Raji (cell line): ENCODE results near the gene PANK1.

Experiments
- POLR2A ChIP-seq: IDR thresholded peaks from 2 replicates; pipeline ENCODE4 v1.6.1; 2011; ENCODE audit warnings: low read depth, low read length, control low read depth; ENCODE audit not compliant: insufficient read depth

Gene PANK1

DNA sequence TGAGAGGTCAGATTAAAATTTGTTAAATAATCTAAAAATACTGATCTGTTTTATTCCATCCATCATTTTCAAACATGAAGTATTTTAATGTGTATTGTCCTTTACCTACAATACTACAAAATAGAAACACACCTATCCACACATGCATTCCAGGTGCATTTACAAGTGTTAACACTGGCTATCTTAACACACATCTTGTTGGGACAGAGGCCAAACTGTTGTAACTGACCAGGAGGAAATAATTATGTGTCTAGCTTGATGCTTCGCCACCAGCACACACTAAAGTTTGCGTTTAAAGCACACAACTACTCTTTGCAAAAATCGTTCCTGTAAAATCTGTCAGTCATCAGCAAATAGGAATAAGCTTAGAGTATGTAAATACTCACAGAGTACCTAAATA lies 2.8 kb downstream of the PANK1 start:
- no peak for TF ChIP-seq POLR2A

DNA sequence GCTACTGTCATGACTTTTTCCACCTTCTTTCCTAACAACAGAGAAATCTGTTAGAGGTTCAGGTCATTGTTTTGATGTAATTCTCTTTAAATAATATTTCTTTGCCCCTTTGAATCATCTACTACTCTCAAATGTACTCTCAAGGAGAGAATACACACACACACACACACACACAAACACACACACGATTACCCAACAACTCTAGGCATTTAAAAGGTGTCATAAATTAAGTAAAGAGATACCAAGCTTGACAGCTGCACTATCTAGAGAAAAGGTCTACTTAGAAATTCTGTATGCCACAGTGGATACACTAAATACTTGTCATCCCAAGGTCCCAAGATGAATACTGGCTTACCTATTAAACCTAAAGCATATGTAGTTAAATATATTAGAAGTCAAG lies 4.8 kb downstream of the PANK1 start:
- no peak for TF ChIP-seq POLR2A

- no peak for TF ChIP-seq POLR2A
Observed at GRCh38 chr10:89639326-89639725, 5.7 kb downstream of the PANK1 start.

DNA sequence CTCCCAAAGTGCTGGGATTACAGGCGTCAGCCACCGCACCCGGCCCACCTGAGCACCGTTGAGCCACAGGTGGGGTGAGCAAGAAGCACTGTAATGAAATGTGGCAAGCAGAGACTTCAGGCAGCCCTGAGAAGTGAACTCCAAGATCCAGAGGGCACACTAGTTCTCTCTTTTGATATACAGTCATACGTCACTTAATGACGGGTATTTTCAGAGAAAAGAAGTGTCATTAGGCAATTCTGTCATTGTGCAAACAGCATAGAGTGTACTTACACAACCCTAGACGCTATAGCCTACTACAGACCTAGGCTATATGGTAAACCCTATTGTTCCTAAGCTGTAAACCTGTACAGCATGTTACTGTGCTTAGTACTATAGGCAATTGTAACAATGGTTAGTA lies 7.9 kb downstream of the PANK1 start:
- TF ChIP-seq POLR2A, result no peak

GRCh38 chr10:89634637-89635036 lies 10.4 kb downstream of the PANK1 start:
- TF ChIP-seq POLR2A, result no peak

- TF ChIP-seq POLR2A, result no peak
Observed at GRCh38 chr10:89633484-89633883, 11.6 kb downstream of the PANK1 start.

DNA sequence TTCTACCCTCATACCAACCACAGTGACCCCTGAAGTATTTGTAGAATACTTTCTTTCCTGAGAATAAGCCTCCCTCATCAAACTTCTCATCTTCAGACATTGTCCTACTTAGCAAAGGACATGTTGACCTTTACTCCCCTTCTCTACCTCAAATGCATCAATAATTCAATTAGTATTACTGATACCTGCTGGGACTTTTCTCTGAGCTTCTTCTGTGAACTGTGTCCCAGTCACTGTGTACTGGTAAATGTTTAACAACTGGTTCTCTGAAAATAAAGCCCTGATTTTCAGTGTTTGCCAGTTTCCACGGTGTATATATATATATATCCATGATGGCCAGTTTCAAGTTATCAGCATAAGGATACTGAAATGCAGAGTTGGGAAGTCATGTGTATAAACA lies 12.2 kb downstream of the PANK1 start:
- no peak for TF ChIP-seq POLR2A

DNA sequence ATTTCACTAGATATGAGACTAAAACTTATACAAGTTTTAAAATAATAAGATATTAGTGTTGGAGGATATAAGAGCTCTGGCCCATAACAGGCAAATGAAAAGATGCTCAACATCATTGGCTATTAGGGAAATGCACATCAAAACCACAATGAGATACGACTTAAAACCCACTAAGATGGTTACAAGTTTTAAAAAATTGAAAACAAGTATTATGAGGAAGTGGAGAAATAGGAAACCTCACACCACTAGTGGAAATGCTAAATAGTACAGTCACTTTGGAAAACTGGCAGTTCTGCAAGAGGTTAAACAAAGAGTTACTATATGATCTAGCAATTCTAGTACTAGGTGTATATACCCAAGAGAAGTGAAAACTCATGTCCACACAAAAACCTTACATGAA lies 17.2 kb downstream of the PANK1 start:
- TF ChIP-seq POLR2A, result no peak

GRCh38 chr10:89625041-89625765 lies 19.8 kb downstream of the PANK1 start:
- TF ChIP-seq POLR2A, result no peak

DNA sequence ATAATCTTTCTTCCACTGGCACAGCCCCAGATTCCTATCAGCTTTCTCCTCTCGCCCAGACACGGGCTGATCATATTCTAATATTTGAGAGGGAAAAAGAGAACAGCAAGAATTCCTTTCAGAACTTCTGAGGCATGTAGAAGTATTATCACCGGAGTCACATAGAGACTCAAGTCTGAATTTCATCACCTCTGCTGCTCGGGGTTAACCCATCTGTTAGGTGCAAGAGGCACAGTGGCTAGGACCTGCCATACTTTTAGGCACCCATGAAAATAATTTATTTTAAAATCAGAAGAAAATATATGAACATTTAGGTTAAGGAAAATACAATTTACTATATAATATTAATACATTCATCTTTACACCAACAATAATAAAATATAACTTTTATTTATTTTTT lies 21.0 kb downstream of the PANK1 start:
- TF ChIP-seq POLR2A, result no peak

DNA sequence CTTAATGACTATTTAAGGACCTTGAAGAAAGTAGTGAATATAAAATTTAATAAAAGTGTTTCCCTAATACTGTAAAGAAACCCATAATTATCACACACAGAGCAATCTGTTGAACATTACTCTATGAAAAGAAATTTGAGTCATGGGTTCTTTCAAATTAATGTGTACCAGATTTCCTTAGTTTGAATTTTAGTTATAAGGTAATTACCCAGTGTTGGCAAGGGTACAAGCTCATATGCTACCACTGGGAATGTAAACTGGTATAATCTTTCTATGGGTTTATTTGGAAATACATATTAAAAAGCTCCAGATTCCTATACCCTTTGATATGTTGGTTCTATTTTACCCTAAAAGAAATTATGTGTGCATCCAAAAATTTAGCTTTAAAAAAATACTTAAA lies 22.9 kb downstream of the PANK1 start:
- TF ChIP-seq POLR2A, result no peak

DNA sequence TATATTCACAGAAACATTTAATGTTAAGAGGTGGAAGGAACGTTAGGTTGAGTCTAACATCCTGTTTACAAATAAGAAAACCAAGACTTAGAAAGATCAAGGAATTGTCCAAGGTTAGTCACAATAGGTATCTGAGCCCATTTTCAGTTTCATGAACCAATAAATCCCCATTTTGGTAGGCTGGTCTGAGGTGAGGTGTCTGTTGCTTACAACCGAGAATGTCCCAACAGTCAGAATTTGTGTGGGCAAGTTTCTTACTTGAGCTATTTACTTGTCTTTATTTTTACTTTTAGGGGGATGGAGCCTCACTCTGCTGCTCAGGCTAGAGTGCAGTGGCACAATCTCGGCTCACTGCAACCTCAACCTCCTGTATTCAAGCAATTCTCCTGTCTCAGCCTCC lies 23.6 kb downstream of the PANK1 start:
- TF ChIP-seq POLR2A, result no peak

- TF ChIP-seq POLR2A, result no peak
Observed at GRCh38 chr10:89615824-89616223, 29.2 kb downstream of the PANK1 start.

- TF ChIP-seq POLR2A, result no peak
Observed at GRCh38 chr10:89615112-89615511, 29.9 kb downstream of the PANK1 start.

- no peak for TF ChIP-seq POLR2A
Observed at GRCh38 chr10:89613582-89613981, 31.5 kb downstream of the PANK1 start.

DNA sequence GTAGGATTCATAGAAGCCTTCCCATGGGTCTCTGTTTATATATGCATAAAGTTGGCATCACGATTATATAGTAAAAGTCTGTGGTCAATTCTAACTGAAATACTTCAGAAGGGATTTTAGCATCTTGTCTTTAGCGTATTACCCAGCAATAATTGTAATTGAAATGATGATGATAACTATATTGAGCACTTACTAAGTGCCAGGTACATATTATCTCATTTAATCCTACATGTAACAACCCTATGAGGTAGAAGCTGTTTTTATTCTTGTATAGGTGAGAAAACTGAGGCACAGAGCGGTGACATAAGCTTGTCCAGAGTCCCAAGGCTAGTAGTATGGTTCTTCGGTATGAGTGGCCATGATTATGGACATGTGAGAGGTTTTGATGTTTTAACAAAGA lies 33.8 kb downstream of the PANK1 start:
- TF ChIP-seq POLR2A, result no peak

GRCh38 chr10:89609833-89610346 lies 35.2 kb downstream of the PANK1 start:
- TF ChIP-seq POLR2A, result no peak
